DOHH2 (cell line): ENCODE measurements around the gene PITPNC1.

Source experiments
- H3F3A ChIP-seq: fragments of 200-600 bp; sonication (generic), shearing (Covaris generic); 2 replicates; pipeline ENCODE4 v1.6.0; 2016; ENCODE audit warnings: antibody characterized with exemption, mild to moderate bottlenecking; ENCODE audit not compliant: control insufficient read depth, insufficient read depth
- H3K27ac ChIP-seq: fragments of 200-600 bp; sonication (generic); 2 replicates; pipeline ENCODE4 v1.5.1; 2014; ENCODE audit warnings: low read depth, mild to moderate bottlenecking, low read length, moderate library complexity
- H3K27me3 ChIP-seq: fragments of 200-600 bp; sonication (generic); 2 replicates; pipeline ENCODE4 v1.6.1; 2014; ENCODE audit warnings: mild to moderate bottlenecking, low read length, mixed read lengths; ENCODE audit not compliant: control insufficient read depth
- H3K36me3 ChIP-seq: fragments of 200-600 bp; sonication (generic); 2 replicates; pipeline ENCODE4 v1.6.1; 2014; ENCODE audit warnings: mild to moderate bottlenecking, low read length, moderate library complexity, mixed read lengths; ENCODE audit not compliant: control insufficient read depth
- H3K4me1 ChIP-seq: fragments of 200-600 bp; sonication (generic); 2 replicates; pipeline ENCODE4 v1.6.1; 2014; ENCODE audit warnings: mild to moderate bottlenecking, low read length, mixed read lengths; ENCODE audit not compliant: control insufficient read depth
- H3K4me2 ChIP-seq: fragments of 200-600 bp; sonication (generic); 2 replicates; pipeline ENCODE4 v1.6.0; 2014; ENCODE audit warnings: mild to moderate bottlenecking, low read length, moderate library complexity
- H3K4me3 ChIP-seq: fragments of 200-600 bp; sonication (generic); 2 replicates; pipeline ENCODE4 v1.5.1; 2014; ENCODE audit warnings: mild to moderate bottlenecking, low read length, mixed read lengths
- H3K79me2 ChIP-seq: fragments of 200-600 bp; sonication (generic); 2 replicates; pipeline ENCODE4 v1.6.1; 2014; ENCODE audit warnings: mild to moderate bottlenecking, low read length, mixed read lengths; ENCODE audit not compliant: control insufficient read depth
- H3K9me2 ChIP-seq: fragments of 200-600 bp; sonication (generic); replicated peaks from 2 replicates; pipeline ENCODE4 v1.6.1; 2014; ENCODE audit warnings: mild to moderate bottlenecking, low read length, mixed read lengths; ENCODE audit not compliant: control insufficient read depth
- H3K9me3 ChIP-seq: fragments of 200-600 bp; sonication (generic); 2 replicates; pipeline ENCODE4 v1.6.1; 2014; ENCODE audit warnings: antibody characterized with exemption, low read length, mixed read lengths; ENCODE audit not compliant: control insufficient read depth, insufficient read depth
- H4K20me1 ChIP-seq: fragments of 200-600 bp; sonication (generic); 2 replicates; pipeline ENCODE4 v1.6.0; 2014; ENCODE audit warnings: low read depth, mild to moderate bottlenecking, antibody characterized with exemption, low read length, moderate library complexity; ENCODE audit not compliant: control insufficient read depth, insufficient read depth
- CTCF ChIP-seq: fragments of 200-600 bp; sonication (generic); IDR thresholded peaks from one replicate; pipeline ENCODE4 v1.5.1; 2014; ENCODE audit warnings: antibody characterized with exemption, mild to moderate bottlenecking, low read depth, low read length; ENCODE audit not compliant: poor library complexity, severe bottlenecking
- EZH2phosphoT487 ChIP-seq: fragments of 200-600 bp; sonication (generic); IDR thresholded peaks from 2 replicates; pipeline ENCODE4 v1.6.1; 2017; ENCODE audit warnings: borderline replicate concordance, mild to moderate bottlenecking, antibody characterized with exemption, low read length, moderate library complexity, mixed read lengths

PITPNC1 gene

GRCh38 chr17:67566656-67567055, 189.6 kb downstream of the PITPNC1 start:
- H3K36me3 ChIP-seq: no peaks in the 10 kb centered on the region
- H3K4me1 ChIP-seq: peaks cover 33% of the 10 kb centered on the region
- H3K4me2 ChIP-seq: no peak overlapping the region
- no peaks in the 10 kb centered on the region for H4K20me1 ChIP-seq
- no peaks in the 10 kb centered on the region for H3K27me3 ChIP-seq
- TF ChIP-seq EZH2phosphoT487 (no peak), CTCF (no peak)
- H3K9me2 ChIP-seq: no peaks in the 10 kb centered on the region
- H3K27ac ChIP-seq: no peak overlapping the region
- no peaks in the 10 kb centered on the region for H3K79me2 ChIP-seq
- no peaks in the 10 kb centered on the region for H3F3A ChIP-seq
- H3K9me3 ChIP-seq: no peaks in the 10 kb centered on the region
- H3K4me3 ChIP-seq: no peak overlapping the region

- no peaks in the 10 kb centered on the region for H3K79me2 ChIP-seq
- peaks cover 56% of the 10 kb centered on the region for H3K4me1 ChIP-seq
- H3K27me3 ChIP-seq: no peaks in the 10 kb centered on the region
- H3K4me3 ChIP-seq: no peak overlapping the region
- H3K9me3 ChIP-seq: no peaks in the 10 kb centered on the region
- H3F3A ChIP-seq: peaks cover 2% of the 10 kb centered on the region; the same call in 1 of the 2 replicates
- H3K36me3 ChIP-seq: no peaks in the 10 kb centered on the region
- no peaks in the 10 kb centered on the region for H4K20me1 ChIP-seq
- no peaks in the 10 kb centered on the region for H3K9me2 ChIP-seq
- TF ChIP-seq CTCF: no peak
- TF ChIP-seq EZH2phosphoT487: no peak
- H3K27ac ChIP-seq: no peak overlapping the region
- H3K4me2 ChIP-seq: peak overlapping the region; percentile 34
These were observed 192.0 kb downstream of the PITPNC1 start for GRCh38 chr17:67569015-67569451.

GRCh38 chr17:67569873-67570272, 192.8 kb downstream of the PITPNC1 start:
- Histone ChIP-seq H3K4me2 (peak overlapping the region; percentile 34), H3K4me3 (no peak overlapping the region), H3K4me1 (peaks cover 65% of the 10 kb centered on the region), H3F3A (peaks cover 3% of the 10 kb centered on the region), H4K20me1 (no peaks in the 10 kb centered on the region), H3K9me2 (no peaks in the 10 kb centered on the region), H3K79me2 (no peaks in the 10 kb centered on the region), H3K9me3 (no peaks in the 10 kb centered on the region), H3K27ac (no peak overlapping the region), H3K36me3 (no peaks in the 10 kb centered on the region), H3K27me3 (no peaks in the 10 kb centered on the region)
- TF ChIP-seq CTCF: no peak
- TF ChIP-seq EZH2phosphoT487: no peak
